HG02943 (cell line): ENCODE data around the gene GAB2.

ENCODE experiments used
- ATAC-seq: cut with Tn5 transposase; IDR thresholded peaks from one replicate; pipeline ENCODE4 v1.9.1; 2021; ENCODE audit warnings: mild to moderate bottlenecking, low read depth, moderate library complexity; ENCODE audit not compliant: unreplicated experiment

The GAB2 gene

GRCh38 chr11:78213526-78214330 is 203.9 kb downstream of the GAB2 start:
- ATAC-seq = no peak

GRCh38 chr11:78212586-78213371 is 204.8 kb downstream of the GAB2 start:
- no peak for ATAC-seq

GRCh38 chr11:78211565-78211964 is 206.1 kb downstream of the GAB2 start:
- no peak for ATAC-seq

- no peak for ATAC-seq
Observed at GRCh38 chr11:78210000-78210608, 207.5 kb downstream of the GAB2 start.

GRCh38 chr11:78209478-78209877 is 208.1 kb downstream of the GAB2 start:
- no peak for ATAC-seq

GRCh38 chr11:78208257-78209165 is 209.1 kb downstream of the GAB2 start:
- no peak for ATAC-seq

- no peak for ATAC-seq
Observed at GRCh38 chr11:78207532-78208256, 209.9 kb downstream of the GAB2 start.

GRCh38 chr11:78205691-78206090 is 211.9 kb downstream of the GAB2 start:
- no peak for ATAC-seq

- ATAC-seq = no peak
Observed at GRCh38 chr11:78205256-78205655, 212.4 kb downstream of the GAB2 start.

- no peak for ATAC-seq
Observed at GRCh38 chr11:78203184-78203583, 214.4 kb downstream of the GAB2 start.

- ATAC-seq = no peak
Observed at GRCh38 chr11:78202733-78203167, 214.9 kb downstream of the GAB2 start.

- no peak for ATAC-seq
Observed at GRCh38 chr11:78201096-78201818, 216.4 kb downstream of the GAB2 start.

GRCh38 chr11:78200553-78200952 is 217.1 kb downstream of the GAB2 start:
- ATAC-seq = no peak

- ATAC-seq = no peak
Observed at GRCh38 chr11:78200061-78200460, 217.6 kb downstream of the GAB2 start.

- no peak for ATAC-seq
Observed at GRCh38 chr11:78199653-78200015, 218.0 kb downstream of the GAB2 start.

- no peak for ATAC-seq
Observed at GRCh38 chr11:78199015-78199652, 218.5 kb downstream of the GAB2 start.

- no peak for ATAC-seq
Observed at GRCh38 chr11:78197816-78198215, 219.8 kb downstream of the GAB2 start.

- ATAC-seq = no peak
Observed at GRCh38 chr11:78196661-78197091, 220.9 kb downstream of the GAB2 start.
